Gastroesophageal sphincter (tissue), 3 donors: ENCODE results near the gene C2CD2L.

Experiments
- EP300 ChIP-seq: sonication (generic); formaldehyde crosslinking; IDR thresholded peaks from one replicate; pipeline ENCODE4 v1.6.1; 2017; ENCODE audit warnings: antibody characterized with exemption, mild to moderate bottlenecking
- POLR2AphosphoS5 ChIP-seq: sonication (generic); formaldehyde crosslinking; IDR thresholded peaks from one replicate; pipeline ENCODE4 v1.6.1; 2017; ENCODE audit warnings: antibody characterized with exemption
- TF ChIP-seq, protein P1 (sequence below), 4 experiments: fragments of 200-600 bp in 2 of 4; fragments of 450-650 bp in 2 of 4; sonication (generic) in 1 of 4; IDR thresholded peaks; one replicate each; pipeline ENCODE4 v1.5.1; 2017 to 2019; ENCODE audit warnings: antibody characterized with exemption in 4 of 4, mild to moderate bottlenecking in 2 of 4, moderate library complexity in 2 of 4

DNA sequence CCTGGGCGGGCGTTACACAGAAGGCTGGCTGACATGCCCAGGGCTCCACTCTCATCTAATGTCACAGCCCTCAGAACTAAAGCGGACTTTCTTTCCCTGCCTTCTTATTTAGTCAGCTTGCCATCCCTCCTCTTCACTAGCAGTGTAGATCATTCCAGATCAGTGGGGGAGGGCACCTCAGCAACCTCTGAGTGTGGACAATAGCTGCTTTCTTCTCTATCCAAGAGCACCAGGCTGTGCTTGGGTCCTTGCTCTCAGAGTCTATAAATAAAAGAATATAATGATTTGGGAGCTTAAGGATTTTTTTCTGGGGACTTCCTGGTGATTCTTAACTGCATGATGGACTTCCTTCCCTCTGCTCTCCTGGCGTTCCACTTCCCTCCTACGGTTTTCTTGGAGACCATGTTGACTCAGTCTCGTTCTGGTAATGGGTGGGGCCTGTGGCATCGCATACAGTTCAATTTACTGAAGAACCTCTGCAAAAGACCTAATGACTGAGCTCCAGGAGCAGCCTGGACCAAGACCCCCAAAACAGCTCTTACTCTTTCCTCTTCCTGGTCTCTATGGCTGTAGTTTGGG lies 25.4 kb upstream of the C2CD2L start:
- TF ChIP-seq, protein P1, sequence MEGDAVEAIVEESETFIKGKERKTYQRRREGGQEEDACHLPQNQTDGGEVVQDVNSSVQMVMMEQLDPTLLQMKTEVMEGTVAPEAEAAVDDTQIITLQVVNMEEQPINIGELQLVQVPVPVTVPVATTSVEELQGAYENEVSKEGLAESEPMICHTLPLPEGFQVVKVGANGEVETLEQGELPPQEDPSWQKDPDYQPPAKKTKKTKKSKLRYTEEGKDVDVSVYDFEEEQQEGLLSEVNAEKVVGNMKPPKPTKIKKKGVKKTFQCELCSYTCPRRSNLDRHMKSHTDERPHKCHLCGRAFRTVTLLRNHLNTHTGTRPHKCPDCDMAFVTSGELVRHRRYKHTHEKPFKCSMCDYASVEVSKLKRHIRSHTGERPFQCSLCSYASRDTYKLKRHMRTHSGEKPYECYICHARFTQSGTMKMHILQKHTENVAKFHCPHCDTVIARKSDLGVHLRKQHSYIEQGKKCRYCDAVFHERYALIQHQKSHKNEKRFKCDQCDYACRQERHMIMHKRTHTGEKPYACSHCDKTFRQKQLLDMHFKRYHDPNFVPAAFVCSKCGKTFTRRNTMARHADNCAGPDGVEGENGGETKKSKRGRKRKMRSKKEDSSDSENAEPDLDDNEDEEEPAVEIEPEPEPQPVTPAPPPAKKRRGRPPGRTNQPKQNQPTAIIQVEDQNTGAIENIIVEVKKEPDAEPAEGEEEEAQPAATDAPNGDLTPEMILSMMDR (IDR thresholded peaks at IDR 0.05), result no peak
- no peak for TF ChIP-seq POLR2AphosphoS5
- TF ChIP-seq EP300, result no peak
